OCI-LY1 (cell line): ENCODE measurements around the gene PTPDC1.

Experiments used
- H2AFZ ChIP-seq: fragments of 200-600 bp; sonication (generic), shearing (Covaris generic); 2 replicates; pipeline ENCODE4 v1.6.0; 2014; ENCODE audit warnings: antibody characterized with exemption, mild to moderate bottlenecking, low read length
- H3F3A ChIP-seq: fragments of 200-600 bp; sonication (generic), shearing (Covaris generic); 2 replicates; pipeline ENCODE4 v1.6.0; 2014; ENCODE audit warnings: mild to moderate bottlenecking, antibody characterized with exemption, low read length, moderate library complexity; ENCODE audit not compliant: insufficient read depth
- H3K27ac ChIP-seq: fragments of 200-600 bp; sonication (generic); 2 replicates; pipeline ENCODE4 v1.5.1; 2014; ENCODE audit warnings: low read length, mixed run types, mild to moderate bottlenecking, low read depth; ENCODE audit not compliant: poor library complexity, severe bottlenecking
- H3K27me3 ChIP-seq: fragments of 200-600 bp; sonication (generic); 2 replicates; pipeline ENCODE4 v1.6.0; 2014; ENCODE audit warnings: antibody characterized with exemption, mild to moderate bottlenecking, low read length, moderate library complexity; ENCODE audit not compliant: insufficient read depth
- H3K36me3 ChIP-seq: fragments of 200-600 bp; sonication (generic); 2 replicates; pipeline ENCODE4 v1.6.1; 2014; ENCODE audit warnings: mild to moderate bottlenecking, antibody characterized with exemption, low read length, moderate library complexity, mixed read lengths; ENCODE audit not compliant: insufficient read depth
- H3K4me1 ChIP-seq: fragments of 200-600 bp; sonication (generic); 2 replicates; pipeline ENCODE4 v1.5.1; 2014; ENCODE audit warnings: mild to moderate bottlenecking, low read length, moderate library complexity; ENCODE audit not compliant: insufficient read depth, severe bottlenecking
- H3K4me2 ChIP-seq: fragments of 200-600 bp; sonication (generic), shearing (Covaris generic); 2 replicates; pipeline ENCODE4 v1.6.1; 2014; ENCODE audit warnings: low read length
- H3K4me3 ChIP-seq: fragments of 200-600 bp; sonication (generic); 2 replicates; pipeline ENCODE4 v1.5.1; 2014; ENCODE audit warnings: low read length, low read depth, mild to moderate bottlenecking, mixed read lengths; ENCODE audit not compliant: poor library complexity, severe bottlenecking
- H3K79me2 ChIP-seq: fragments of 200-600 bp; shearing (Covaris generic); 2 replicates; pipeline ENCODE4 v1.6.1; 2016; ENCODE audit warnings: mixed run types, low read length, mixed read lengths; ENCODE audit not compliant: insufficient read depth
- H3K9ac ChIP-seq: fragments of 200-600 bp; sonication (generic), shearing (Covaris generic); 2 replicates; pipeline ENCODE4 v1.6.1; 2014; ENCODE audit warnings: mild to moderate bottlenecking, low read length, mixed read lengths
- H3K9me2 ChIP-seq: fragments of 200-600 bp; sonication (generic), shearing (Covaris generic); 2 replicates; pipeline ENCODE4 v1.6.1; 2014; ENCODE audit warnings: low read depth, mild to moderate bottlenecking, low read length, mixed read lengths
- H3K9me3 ChIP-seq: fragments of 200-600 bp; shearing (Covaris generic); 2 replicates; pipeline ENCODE4 v1.6.1; 2014; ENCODE audit warnings: low read length, mixed read lengths
- H4K20me1 ChIP-seq: fragments of 200-600 bp; sonication (generic), shearing (Covaris generic); 2 replicates; pipeline ENCODE4 v1.6.0; 2016; ENCODE audit warnings: mild to moderate bottlenecking, low read length; ENCODE audit not compliant: insufficient read depth
- CTCF ChIP-seq: fragments of 200-600 bp; sonication (generic), shearing (Covaris generic); IDR thresholded peaks from 2 replicates; pipeline ENCODE4 v1.5.1; 2017; ENCODE audit warnings: mild to moderate bottlenecking, antibody characterized with exemption, low read length, moderate library complexity, mixed read lengths
- EZH2 ChIP-seq: fragments of 200-600 bp; sonication (generic), shearing (Covaris generic); IDR thresholded peaks from 2 replicates; pipeline ENCODE4 v1.8.0; 2017; ENCODE audit warnings: borderline replicate concordance, mixed run types, mild to moderate bottlenecking, antibody characterized with exemption, low read length, moderate library complexity, mixed read lengths

The PTPDC1 gene

GRCh38 chr9:94096819-94097577, 12.7 kb downstream of the PTPDC1 start:
- no peaks in the 10 kb centered on the region for H3K27me3 ChIP-seq
- no peaks in the 10 kb centered on the region for H3K79me2 ChIP-seq
- no peaks in the 10 kb centered on the region for H4K20me1 ChIP-seq
- no peak overlapping the region for H3K4me3 ChIP-seq
- H3K4me1 ChIP-seq, result no peaks in the 10 kb centered on the region
- no peak overlapping the region for H3K27ac ChIP-seq
- H3K9ac ChIP-seq, result no peak overlapping the region
- H3K36me3 ChIP-seq, result no peaks in the 10 kb centered on the region
- H3F3A ChIP-seq, result no peaks in the 10 kb centered on the region
- no peak overlapping the region for H3K4me2 ChIP-seq
- no peaks in the 10 kb centered on the region for H3K9me3 ChIP-seq
- no peak overlapping the region for H2AFZ ChIP-seq
- TF ChIP-seq CTCF (no peak), EZH2 (no peak)
- H3K9me2 ChIP-seq, result no peaks in the 10 kb centered on the region

GRCh38 chr9:94097788-94098414, 13.6 kb downstream of the PTPDC1 start:
- Histone ChIP-seq H3F3A (no peaks in the 10 kb centered on the region), H3K4me1 (no peaks in the 10 kb centered on the region), H3K9me2 (no peaks in the 10 kb centered on the region), H3K9ac (no peak overlapping the region), H4K20me1 (no peaks in the 10 kb centered on the region), H3K9me3 (no peaks in the 10 kb centered on the region), H2AFZ (no peak overlapping the region), H3K27me3 (no peaks in the 10 kb centered on the region), H3K27ac (no peak overlapping the region), H3K79me2 (no peaks in the 10 kb centered on the region), H3K4me2 (no peak overlapping the region), H3K4me3 (no peak overlapping the region), H3K36me3 (no peaks in the 10 kb centered on the region)
- TF ChIP-seq EZH2 (no peak), CTCF (no peak)

- Histone ChIP-seq H2AFZ (no peak overlapping the region), H3K27ac (no peak overlapping the region), H3K9me3 (no peaks in the 10 kb centered on the region), H3K4me1 (no peaks in the 10 kb centered on the region), H3K36me3 (no peaks in the 10 kb centered on the region), H3K79me2 (no peaks in the 10 kb centered on the region), H4K20me1 (no peaks in the 10 kb centered on the region), H3K27me3 (no peaks in the 10 kb centered on the region), H3F3A (no peaks in the 10 kb centered on the region), H3K9me2 (no peaks in the 10 kb centered on the region), H3K4me3 (no peak overlapping the region), H3K4me2 (no peak overlapping the region), H3K9ac (no peak overlapping the region)
- TF ChIP-seq CTCF, result no peak
- TF ChIP-seq EZH2, result no peak
These were observed 16.1 kb downstream of the PTPDC1 start for GRCh38 chr9:94100152-94100879.
